GM06990 (cell line): ENCODE results near the gene DSCAML1.

Experiments used
- DNase-seq: peaks from one replicate; pipeline ENCODE4 v3.0.0-alpha.2; 2011; ENCODE audit not compliant: insufficient read length; ENCODE audit errors: extremely low read depth
- H3K27me3 ChIP-seq: replicated peaks from 2 replicates; pipeline ENCODE4 v1.6.0; 2011; ENCODE audit warnings: low read length; ENCODE audit not compliant: control insufficient read depth, insufficient read depth
- H3K36me3 ChIP-seq: 2 replicates; pipeline ENCODE4 v1.5.1; 2011; ENCODE audit warnings: low read length; ENCODE audit not compliant: control insufficient read depth, insufficient read depth
- H3K4me3 ChIP-seq: replicated peaks from 2 replicates; pipeline ENCODE4 v1.5.1; 2011; ENCODE audit warnings: low read depth, mild to moderate bottlenecking, control low read depth, low read length
- CTCF ChIP-seq: IDR thresholded peaks from 2 replicates; pipeline ENCODE4 v1.5.1; 2011; ENCODE audit warnings: low read length, control low read depth, mild to moderate bottlenecking, inconsistent platforms; ENCODE audit not compliant: insufficient read depth, poor library complexity, severe bottlenecking

Gene DSCAML1

GRCh38 chr11:117647207-117647606 is 149.8 kb downstream of the DSCAML1 start:
- no peak overlapping the region for H3K4me3 ChIP-seq
- peaks cover 5% of the 10 kb centered on the region for H3K27me3 ChIP-seq
- H3K36me3 ChIP-seq: no peaks in the 10 kb centered on the region
- DNase-seq: no peak
- TF ChIP-seq CTCF: no peak

GRCh38 chr11:117646411-117646810 is 150.6 kb downstream of the DSCAML1 start:
- H3K4me3 ChIP-seq: no peak overlapping the region
- peaks cover 5% of the 10 kb centered on the region for H3K27me3 ChIP-seq
- no peak for DNase-seq
- no peak for TF ChIP-seq CTCF
- no peaks in the 10 kb centered on the region for H3K36me3 ChIP-seq

- no peak for DNase-seq
- no peak for TF ChIP-seq CTCF
- Histone ChIP-seq H3K36me3 (no peaks in the 10 kb centered on the region), H3K27me3 (peaks cover 5% of the 10 kb centered on the region), H3K4me3 (no peak overlapping the region)
Observed at GRCh38 chr11:117644403-117645155, 152.4 kb downstream of the DSCAML1 start.

GRCh38 chr11:117643606-117644300 is 153.3 kb downstream of the DSCAML1 start:
- no peak for TF ChIP-seq CTCF
- no peak overlapping the region for H3K4me3 ChIP-seq
- no peak for DNase-seq
- H3K36me3 ChIP-seq: no peaks in the 10 kb centered on the region
- peaks cover 5% of the 10 kb centered on the region for H3K27me3 ChIP-seq

- no peak for TF ChIP-seq CTCF
- DNase-seq: no peak
- Histone ChIP-seq H3K36me3 (no peaks in the 10 kb centered on the region), H3K27me3 (peaks cover 3% of the 10 kb centered on the region; the same call in 1 of the 2 replicates), H3K4me3 (no peak overlapping the region)
Observed at GRCh38 chr11:117642835-117643234, 154.2 kb downstream of the DSCAML1 start.
